GM18505 (cell line): ENCODE results near the gene PTPRF.

Experiments
- ATAC-seq: cut with Tn5 transposase; IDR thresholded peaks from one replicate; pipeline ENCODE4 v1.9.1; 2021; ENCODE audit not compliant: unreplicated experiment
- POLR2A ChIP-seq: IDR thresholded peaks from 4 replicates; pipeline ENCODE4 v1.6.1; 2011; ENCODE audit warnings: borderline replicate concordance; ENCODE audit not compliant: insufficient read depth, insufficient read length; ENCODE audit errors: extremely low read depth

Gene PTPRF

DNA sequence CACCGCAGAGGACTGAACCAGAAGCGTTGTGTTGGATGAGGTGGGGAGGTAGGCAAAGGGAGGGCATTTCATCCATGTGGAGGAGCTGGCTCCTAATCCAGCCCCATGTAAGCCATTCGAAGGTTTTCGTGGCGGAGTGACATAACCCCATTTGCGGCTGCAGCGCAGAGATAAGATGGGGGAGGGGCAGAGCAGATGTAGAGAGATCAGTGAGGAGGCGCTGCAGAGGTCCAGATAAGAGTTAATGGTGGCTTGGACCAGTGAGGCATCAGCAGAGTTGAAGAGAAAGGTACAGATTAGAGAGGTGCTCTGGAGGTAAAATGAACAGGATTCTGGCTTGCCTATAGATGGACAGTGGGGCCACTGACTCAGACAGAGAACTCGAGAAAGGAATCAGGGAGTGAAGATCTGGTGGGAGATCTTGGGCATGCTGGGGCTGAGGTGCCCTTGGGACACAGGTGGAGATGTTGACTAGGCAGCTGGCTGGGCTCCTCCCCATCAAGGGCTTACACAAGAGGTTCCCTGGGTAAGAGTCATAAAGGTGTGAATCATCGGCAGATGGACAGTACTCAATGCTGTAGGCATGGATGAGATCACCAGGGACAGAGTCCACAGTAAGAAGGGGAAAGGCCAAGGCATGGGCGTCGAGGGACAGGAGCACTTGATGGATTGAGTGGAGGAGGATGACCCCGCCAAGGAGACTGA is 7.8 kb upstream of the PTPRF start:
- ATAC-seq, result no peak

DNA sequence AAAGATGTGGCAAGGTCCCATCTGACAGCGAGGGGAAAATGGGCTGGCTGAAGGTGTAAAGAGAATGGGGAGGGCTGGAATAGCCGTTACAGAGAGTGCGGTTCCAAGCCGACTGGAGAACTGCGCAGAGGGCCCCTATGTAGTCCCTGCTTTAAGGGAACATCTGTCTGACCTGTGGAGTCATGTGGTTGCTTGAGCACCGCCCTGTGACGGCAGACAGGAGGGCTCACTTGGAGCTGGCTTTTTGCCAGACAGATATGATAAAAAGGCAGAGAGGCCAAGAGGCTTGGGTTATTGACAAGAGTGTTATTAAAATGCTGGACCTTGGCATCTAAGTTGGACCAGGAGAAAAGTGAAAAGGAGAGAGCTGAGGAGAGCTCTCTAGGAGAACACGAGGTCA is 5.9 kb upstream of the PTPRF start:
- TF ChIP-seq POLR2A, result no peak
- ATAC-seq, result no peak

More for the DNA sequence above, 7.8 kb upstream of the PTPRF start:
- TF ChIP-seq POLR2A, result no peak

DNA sequence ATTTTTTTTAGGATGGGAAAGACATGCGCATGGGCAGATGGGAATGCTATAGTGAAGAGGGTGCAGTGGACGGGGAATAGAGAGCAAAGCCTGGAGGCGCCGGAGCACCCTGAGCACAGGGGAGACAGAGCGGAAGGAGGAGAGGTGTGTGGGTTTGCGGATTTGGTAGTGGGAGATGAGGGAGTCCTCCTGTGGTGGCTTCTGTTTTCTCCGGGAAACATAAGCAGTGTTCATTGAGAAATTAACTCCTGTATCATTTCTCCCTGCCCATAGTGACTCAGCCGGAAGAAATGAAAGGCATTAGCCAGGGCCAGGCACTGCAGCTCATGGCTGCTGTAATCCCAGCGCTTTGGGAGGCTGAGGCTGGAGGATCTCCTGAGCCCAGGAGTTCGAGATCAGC is 4.7 kb upstream of the PTPRF start:
- no peak for ATAC-seq
- no peak for TF ChIP-seq POLR2A

DNA sequence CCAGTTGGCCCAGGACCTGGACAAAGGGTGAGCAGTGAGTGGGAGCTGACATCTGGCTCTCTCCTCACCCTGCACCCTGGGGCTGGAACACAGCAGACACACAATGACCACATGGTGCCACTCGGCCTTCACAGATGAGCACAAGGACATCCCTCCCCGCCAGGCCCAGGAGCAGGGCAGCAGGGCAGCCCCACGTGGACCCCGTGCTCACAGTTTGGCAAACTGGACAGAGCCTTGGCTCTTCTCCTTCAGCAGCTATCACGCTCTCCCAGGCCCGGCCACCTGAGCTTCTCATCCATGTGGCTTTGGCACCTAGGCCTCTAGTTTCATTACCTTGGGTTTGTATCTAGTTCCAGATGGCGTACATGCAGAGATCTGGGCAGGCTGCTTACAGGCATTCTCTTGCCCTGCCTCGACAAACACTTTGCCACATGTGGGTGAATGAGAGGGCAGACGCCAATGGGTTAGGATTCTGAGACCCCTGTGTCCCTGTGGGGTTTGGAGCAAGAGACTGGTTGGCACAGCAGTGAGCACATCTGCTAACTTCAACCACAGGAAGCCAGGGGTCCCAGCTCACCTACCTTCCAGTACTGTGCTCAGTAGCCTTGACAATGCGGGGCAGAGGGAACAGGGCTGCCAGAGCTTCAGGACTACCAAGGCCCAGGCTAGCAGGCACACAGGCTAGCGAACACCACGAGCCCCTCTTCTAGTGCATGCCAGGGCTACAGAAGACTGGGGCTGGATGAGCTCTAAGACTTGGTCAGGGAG is 3.4 kb upstream of the PTPRF start:
- TF ChIP-seq POLR2A, result no peak
- no peak for ATAC-seq

DNA sequence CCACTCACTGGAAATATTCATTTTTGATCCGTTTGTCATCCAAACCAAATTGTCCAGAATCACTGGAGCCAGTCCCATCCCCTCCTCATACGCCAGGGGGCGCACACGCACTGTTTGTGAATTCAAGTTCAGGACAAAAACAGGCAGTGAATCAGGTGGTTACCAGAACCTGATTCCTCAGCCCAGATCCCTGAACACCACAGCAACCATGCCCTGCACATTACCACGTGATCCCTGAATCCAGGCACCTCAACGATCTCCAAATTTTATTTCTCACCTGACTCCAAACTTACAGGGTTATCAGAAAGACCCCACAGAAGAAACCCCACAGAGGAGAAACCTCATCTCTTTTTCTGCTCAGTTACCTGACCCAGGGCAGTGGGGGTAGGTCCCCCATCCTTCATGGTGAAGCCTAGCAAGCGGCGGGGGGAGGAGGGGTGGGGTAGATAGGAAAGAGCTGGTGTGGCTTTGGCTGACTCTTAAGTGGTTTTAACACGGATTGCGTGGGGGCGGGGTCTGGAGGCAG is 1.4 kb upstream of the PTPRF start:
- TF ChIP-seq POLR2A, result no peak
- ATAC-seq, result no peak

DNA sequence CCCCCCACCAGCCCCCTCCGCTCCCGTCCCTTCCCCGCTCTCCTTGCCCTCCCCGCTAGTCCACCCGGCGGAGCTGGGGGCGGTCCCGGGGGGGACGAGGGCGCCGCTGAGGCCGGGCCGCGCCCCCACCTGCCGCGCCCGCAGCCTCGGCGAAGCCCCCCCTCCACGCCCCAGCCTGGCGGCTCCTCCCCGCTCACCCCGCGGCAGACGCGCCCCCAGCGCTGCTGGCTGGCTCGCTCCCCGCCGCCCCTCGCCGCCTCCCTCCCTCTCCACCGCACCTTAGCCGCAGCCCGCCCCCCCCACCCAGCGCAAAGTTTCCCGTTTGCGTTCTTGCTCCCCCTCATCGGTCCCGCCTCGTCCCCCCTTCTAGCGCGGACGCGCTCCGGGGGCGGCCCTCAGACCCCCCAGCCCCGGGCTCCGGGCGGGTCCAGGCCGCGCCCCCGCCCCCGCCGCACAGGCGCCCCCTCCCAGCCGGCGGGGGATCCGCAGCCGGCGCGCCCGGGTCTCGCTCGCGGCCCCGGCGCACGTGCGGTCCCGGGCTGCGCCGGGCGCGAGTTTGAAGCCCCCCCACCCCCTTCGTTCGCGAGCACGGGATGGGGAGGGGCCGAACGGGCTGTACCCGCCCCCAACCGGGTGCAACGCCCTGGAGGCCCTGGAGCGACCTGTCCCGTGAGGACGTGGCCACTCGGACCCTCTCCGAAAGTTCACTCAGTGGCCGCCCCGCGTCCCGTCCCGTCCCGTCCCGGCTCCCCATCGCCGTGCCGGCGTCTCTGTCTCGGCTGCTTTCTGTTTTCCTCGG is 623 bp downstream of the PTPRF start:
- TF ChIP-seq POLR2A, result no peak
- ATAC-seq, result no peak

DNA sequence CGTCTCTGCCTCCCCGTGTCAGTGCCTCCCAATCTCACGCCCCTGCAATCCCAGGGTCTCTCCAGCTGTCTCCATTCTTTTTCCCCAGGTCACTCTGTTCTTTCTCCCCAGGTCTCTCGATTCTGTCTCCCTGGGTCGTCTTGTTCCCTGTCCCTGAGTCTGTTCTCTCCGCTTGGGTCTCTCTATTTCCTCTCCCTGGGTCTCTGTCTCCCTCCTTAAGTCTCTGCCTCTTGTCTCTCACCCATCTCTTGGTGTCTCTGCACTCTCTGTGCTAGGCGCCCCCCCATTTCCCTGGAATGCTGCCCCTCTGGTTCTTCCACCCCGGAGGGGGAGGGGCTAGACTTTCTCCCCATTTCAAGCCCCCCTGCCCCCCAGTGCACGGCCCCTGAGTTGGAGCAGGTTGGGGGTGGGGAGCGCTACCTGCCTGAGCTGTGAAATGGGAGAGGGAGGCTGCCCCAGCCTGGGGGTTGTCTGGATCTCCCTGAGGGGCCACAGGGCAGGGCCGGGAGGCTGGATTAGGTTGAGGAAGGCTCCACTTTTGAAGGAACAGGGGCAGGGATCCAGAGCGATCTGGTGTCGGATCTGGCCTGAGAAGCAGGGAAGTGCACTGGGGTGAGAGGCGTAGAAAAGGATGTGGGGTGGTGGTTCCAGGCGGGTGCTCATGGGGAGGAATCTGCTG is 1.4 kb downstream of the PTPRF start:
- ATAC-seq, result no peak
- TF ChIP-seq POLR2A, result no peak

DNA sequence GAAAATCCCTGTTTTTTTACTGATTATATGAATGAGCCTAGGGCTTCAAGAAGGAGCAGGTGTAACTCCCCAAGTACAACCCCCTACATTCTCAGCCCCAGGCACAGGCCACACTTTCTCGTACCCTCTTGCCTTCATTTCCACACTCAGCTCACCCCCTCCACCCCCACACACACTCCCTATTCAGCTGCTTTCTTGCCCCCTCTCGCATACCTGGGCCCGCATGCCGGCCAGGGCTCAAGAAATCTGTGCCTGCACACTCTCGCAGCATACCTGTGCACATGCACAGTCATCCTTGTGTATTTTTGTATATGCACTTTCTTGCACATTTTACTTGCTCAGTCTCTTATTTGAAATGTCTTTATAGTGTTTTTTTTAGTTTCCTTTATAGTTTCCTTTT is 2.0 kb downstream of the PTPRF start:
- no peak for ATAC-seq
- no peak for TF ChIP-seq POLR2A

DNA sequence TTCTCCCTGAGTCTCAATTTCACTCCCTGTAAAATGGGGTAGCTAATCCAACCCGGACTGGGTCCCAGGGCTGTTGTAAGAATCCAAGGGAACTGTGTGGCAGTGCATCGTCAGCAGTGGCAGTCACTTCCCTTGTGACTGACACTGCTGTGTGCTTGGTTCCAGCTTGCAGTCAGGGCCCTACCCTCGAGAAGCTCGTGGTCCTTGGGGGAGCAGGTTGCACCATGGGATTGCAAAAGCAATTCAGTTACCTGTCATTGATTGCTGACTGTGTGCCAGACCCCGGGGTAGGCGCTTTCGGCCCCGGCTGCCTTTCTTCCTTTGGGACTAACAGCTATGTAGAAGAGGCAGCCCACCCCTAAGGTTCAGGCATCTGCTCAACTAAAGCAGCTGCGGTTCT is 2.9 kb downstream of the PTPRF start:
- no peak for ATAC-seq
- no peak for TF ChIP-seq POLR2A

DNA sequence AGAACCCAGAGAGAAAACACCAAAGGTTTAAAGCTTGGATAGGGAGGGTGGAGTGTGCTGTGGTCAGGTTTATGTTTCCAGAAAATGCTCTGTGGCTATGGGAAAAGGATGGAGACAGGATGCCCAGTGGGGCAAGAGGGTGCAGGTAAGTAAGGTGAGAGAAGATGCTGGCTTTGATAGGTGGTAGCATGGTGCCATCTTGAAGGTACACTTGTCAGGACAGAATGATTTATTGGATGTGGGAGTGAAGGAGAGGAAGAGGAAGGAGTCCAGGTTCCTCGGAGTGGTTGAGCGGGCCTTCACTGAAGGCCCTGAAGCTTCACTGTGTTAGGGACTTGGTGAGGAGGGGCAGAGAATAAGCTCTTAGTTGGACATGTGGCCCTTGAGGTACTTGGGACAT is 3.6 kb downstream of the PTPRF start:
- no peak for ATAC-seq
- no peak for TF ChIP-seq POLR2A

DNA sequence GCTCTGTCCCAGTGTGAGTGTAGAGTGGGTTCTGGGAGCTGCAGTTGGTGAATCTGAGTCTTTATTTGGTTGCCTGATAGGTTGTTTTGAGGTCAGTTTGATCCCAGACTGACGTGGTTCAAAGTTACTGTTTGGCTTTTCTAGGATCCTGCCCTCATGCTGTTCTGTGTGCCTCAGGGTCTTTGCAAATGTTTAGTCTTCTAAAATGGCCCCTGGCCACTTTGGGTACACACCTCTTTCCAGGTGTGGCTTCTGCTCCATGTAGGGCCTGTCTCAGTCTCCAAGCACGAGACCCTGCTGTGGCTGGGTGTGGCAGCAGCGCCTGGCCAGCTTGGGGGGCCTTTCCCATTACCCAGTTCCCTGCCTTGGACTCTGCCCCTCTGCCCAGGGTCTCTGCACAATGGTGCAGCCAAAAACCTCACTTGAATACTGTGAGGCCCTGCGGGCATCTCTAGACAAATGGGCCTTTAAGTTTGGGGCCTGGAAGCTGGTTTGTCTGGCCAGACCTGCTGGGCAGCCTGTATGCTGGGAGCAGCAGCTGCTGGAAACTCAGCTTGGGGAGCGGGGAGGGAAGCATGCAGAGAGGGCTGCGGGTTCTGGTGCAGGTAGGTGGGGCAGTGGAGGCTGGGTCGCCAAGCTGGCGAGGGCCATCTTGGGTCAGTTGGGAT is 5.6 kb downstream of the PTPRF start:
- no peak for ATAC-seq
- TF ChIP-seq POLR2A, result no peak

DNA sequence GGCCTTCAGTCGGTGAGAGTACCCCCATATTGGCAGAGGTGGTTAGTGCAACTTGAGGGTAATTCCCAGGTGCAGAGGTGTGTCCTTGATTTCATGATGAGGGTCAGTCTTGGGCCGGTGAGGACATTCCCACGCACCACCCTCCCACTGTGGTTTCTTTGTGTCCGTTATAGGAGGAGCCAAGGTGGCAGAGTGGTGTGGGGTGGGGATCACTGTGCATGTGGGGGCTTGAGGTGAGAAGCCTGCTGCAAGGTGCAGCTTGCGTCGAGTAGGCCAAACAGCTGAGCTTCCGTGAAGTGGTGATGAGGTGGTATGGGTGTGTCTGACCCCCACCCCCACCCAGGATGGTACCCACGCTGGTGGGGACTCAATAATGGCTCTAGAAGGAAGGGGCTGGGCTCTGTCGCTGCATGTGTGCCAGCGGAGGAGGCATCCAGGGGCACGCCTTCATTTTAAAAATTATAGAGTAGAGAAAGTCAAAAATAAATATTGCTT is 6.2 kb downstream of the PTPRF start:
- no peak for ATAC-seq
- no peak for TF ChIP-seq POLR2A
